SK-MEL-5 (cell line): ENCODE results near the gene SHLD1. TPM values are rescaled to one million over a fixed set of nuclear protein-coding genes. Genes with fewer than 3 reads are reported as not detected.
"Not testable (repeated sequence)": the region's sequence is repeated elsewhere in the genome, so short reads cannot be mapped to it uniquely, and the experiment has no call there.

Experiments
- DNase-seq: peaks from one replicate; pipeline ENCODE4 v3.0.0-alpha.2; 2016; ENCODE audit warnings: low read depth, low spot score
- in situ Hi-C: cut with HindIII; loops from 2 replicates; pipeline ENCODE4 v1.10.0; 2016; ENCODE audit warnings: low sequenced_read_pairs, high pct_unique_total_duplicates, low pct_unique_long_range_greater_than_20kb
- total RNA-seq: library from RNA; depleted of rRNA; stranded (reverse); fragments of >200 nt; shearing (Covaris generic); gene quantifications from 2 replicates; pipeline ENCODE4 v1.2.3, GENCODE V29; 2014

The SHLD1 gene
- total RNA-seq, 1 experiment from 2014 or later: 4.0 TPM

GRCh38 chr20:5770231-5770986 is 20.2 kb downstream of the SHLD1 start:
- DNase-seq: no peak

GRCh38 chr20:5770987-5771318 is 20.8 kb downstream of the SHLD1 start:
- no peak for DNase-seq
- in situ Hi-C loops: no loop called here

More at GRCh38 chr20:5770231-5770986, 20.2 kb downstream of the SHLD1 start:
- in situ Hi-C loops: no loop called here

- DNase-seq: no peak
- in situ Hi-C loops: no loop called here
Observed at GRCh38 chr20:5772704-5773103, 22.5 kb downstream of the SHLD1 start.

- DNase-seq: no peak
- in situ Hi-C loops: no loop called here
Observed at GRCh38 chr20:5773589-5773988, 23.4 kb downstream of the SHLD1 start.

- DNase-seq: no peak
- in situ Hi-C loops: loop anchor here (25.0 kb wide), 1 partner anchor 214 kb away; no protein-coding TSS in a partner anchor
Observed at GRCh38 chr20:5776077-5776476, 25.9 kb downstream of the SHLD1 start.

- in situ Hi-C loops: loop anchor here (25.0 kb wide), 1 partner anchor 217 kb away; no protein-coding TSS in a partner anchor
- DNase-seq: no peak
Observed at GRCh38 chr20:5779071-5779900, 29.1 kb downstream of the SHLD1 start.

GRCh38 chr20:5780846-5781217 is 30.6 kb downstream of the SHLD1 start:
- DNase-seq: no peak
- in situ Hi-C loops: loop anchor here (25.0 kb wide), 1 partner anchor 219 kb away; no protein-coding TSS in a partner anchor

GRCh38 chr20:5781367-5781766 is 31.2 kb downstream of the SHLD1 start:
- in situ Hi-C loops: loop anchor here (25.0 kb wide), 1 partner anchor 219 kb away; no protein-coding TSS in a partner anchor
- not testable (repeated sequence) for DNase-seq

GRCh38 chr20:5781798-5782750 is 31.9 kb downstream of the SHLD1 start:
- in situ Hi-C loops: loop anchor here (25.0 kb wide), 1 partner anchor 220 kb away; no protein-coding TSS in a partner anchor
- DNase-seq: no peak

GRCh38 chr20:5784735-5785134 is 34.5 kb downstream of the SHLD1 start:
- in situ Hi-C loops: loop anchor here (25.0 kb wide), 1 partner anchor 222 kb away; no protein-coding TSS in a partner anchor
- no peak for DNase-seq

GRCh38 chr20:5785146-5785545 is 34.9 kb downstream of the SHLD1 start:
- DNase-seq: no peak
- in situ Hi-C loops: loop anchor here (25.0 kb wide), 1 partner anchor 223 kb away; no protein-coding TSS in a partner anchor

- DNase-seq: peak; percentile 75
- in situ Hi-C loops: loop anchor here (25.0 kb wide), 1 partner anchor 225 kb away; no protein-coding TSS in a partner anchor
Observed at GRCh38 chr20:5786930-5787795, 37.0 kb downstream of the SHLD1 start.

GRCh38 chr20:5787796-5788165 is 37.6 kb downstream of the SHLD1 start:
- in situ Hi-C loops: loop anchor here (25.0 kb wide), 1 partner anchor 225 kb away; no protein-coding TSS in a partner anchor
- no peak for DNase-seq

- in situ Hi-C loops: loop anchor here (25.0 kb wide), 1 partner anchor 226 kb away; no protein-coding TSS in a partner anchor
- peak; percentile 93 for DNase-seq
Observed at GRCh38 chr20:5788385-5788895, 38.2 kb downstream of the SHLD1 start.

GRCh38 chr20:5789827-5790226 is 39.6 kb downstream of the SHLD1 start:
- in situ Hi-C loops: loop anchor here (25.0 kb wide), 1 partner anchor 228 kb away; no protein-coding TSS in a partner anchor
- no peak for DNase-seq

GRCh38 chr20:5793916-5794315 is 43.7 kb downstream of the SHLD1 start:
- in situ Hi-C loops: loop anchor here (25.0 kb wide), 1 partner anchor 232 kb away; no protein-coding TSS in a partner anchor
- no peak for DNase-seq
